Neural cell (in vitro differentiated cells): Measurements from ENCODE around the gene FBXO21. TPM values are rescaled to one million over a fixed set of nuclear protein-coding genes. Genes with fewer than 3 reads are reported as not detected.

Experiments
- H2AFZ ChIP-seq: fragments of 200-600, 300-800 bp; sonication (generic), shearing (Covaris generic); 2 replicates; pipeline ENCODE4 v1.6.0; 2014; ENCODE audit warnings: low read depth, mild to moderate bottlenecking, antibody characterized with exemption, low read length, moderate library complexity
- H3F3A ChIP-seq: fragments of 200-600 bp; shearing (Covaris generic); 2 replicates; pipeline ENCODE4 v1.6.1; 2016; ENCODE audit warnings: mild to moderate bottlenecking, moderate library complexity, mixed read lengths, antibody characterized with exemption, low read length; ENCODE audit not compliant: insufficient read depth, poor library complexity, severe bottlenecking
- H3K27ac ChIP-seq: fragments of 200-600, 300-800 bp; sonication (generic), shearing (Covaris generic); 2 replicates; pipeline ENCODE4 v1.5.1; 2014; ENCODE audit warnings: mild to moderate bottlenecking, low read length, moderate library complexity
- H3K27me3 ChIP-seq: fragments of 300-800, 200-600 bp; sonication (generic), shearing (Covaris generic); 2 replicates; pipeline ENCODE4 v1.6.0; 2014; ENCODE audit warnings: mild to moderate bottlenecking, low read depth, low read length, moderate library complexity; ENCODE audit not compliant: insufficient read depth
- H3K36me3 ChIP-seq: fragments of 300-800, 200-600 bp; sonication (generic), shearing (Covaris generic); 2 replicates; pipeline ENCODE4 v1.5.1; 2014; ENCODE audit warnings: mild to moderate bottlenecking, antibody characterized with exemption, low read length, moderate library complexity; ENCODE audit not compliant: insufficient read depth
- H3K4me2 ChIP-seq: fragments of 300-800, 200-600 bp; sonication (generic), shearing (Covaris generic); 2 replicates; pipeline ENCODE4 v1.6.0; 2014; ENCODE audit warnings: mild to moderate bottlenecking, low read length
- H3K4me3 ChIP-seq: fragments of 300-800, 200-600 bp; sonication (generic), shearing (Covaris generic); 2 replicates; pipeline ENCODE4 v1.5.1; 2014; ENCODE audit warnings: mild to moderate bottlenecking, low read length, moderate library complexity
- H3K79me2 ChIP-seq: fragments of 200-600 bp; shearing (Covaris generic); replicated peaks from 2 replicates; pipeline ENCODE4 v1.6.0; 2014; ENCODE audit warnings: mild to moderate bottlenecking, low read length, moderate library complexity; ENCODE audit not compliant: insufficient read depth
- H3K9ac ChIP-seq: fragments of 300-800, 200-600 bp; sonication (generic), shearing (Covaris generic); 2 replicates; pipeline ENCODE4 v1.6.1; 2016; ENCODE audit warnings: mild to moderate bottlenecking, low read length, mixed read lengths
- H3K9me2 ChIP-seq: fragments of 200-600 bp; shearing (Covaris generic); 2 replicates; pipeline ENCODE4 v1.6.1; 2016; ENCODE audit warnings: mild to moderate bottlenecking, low read length, mixed read lengths; ENCODE audit not compliant: insufficient read depth
- H3K9me3 ChIP-seq: fragments of 200-600, 300-800 bp; sonication (generic), shearing (Covaris generic); 2 replicates; pipeline ENCODE4 v1.6.1; 2016; ENCODE audit warnings: mild to moderate bottlenecking, mixed run types, low read length, moderate library complexity, mixed read lengths
- H4K20me1 ChIP-seq: fragments of 200-600 bp; shearing (Covaris generic); 2 replicates; pipeline ENCODE4 v1.6.1; 2016; ENCODE audit warnings: mild to moderate bottlenecking, mixed run types; ENCODE audit not compliant: insufficient read depth
- EP300 ChIP-seq: fragments of 450-650 bp; conservative IDR thresholded peaks from 2 replicates; pipeline ENCODE4 v1.6.1; 2014; ENCODE audit warnings: antibody characterized with exemption, mild to moderate bottlenecking, moderate library complexity; ENCODE audit not compliant: poor library complexity, severe bottlenecking
- EZH2 ChIP-seq: fragments of 200-600, 300-800 bp; shearing (Covaris generic), sonication (generic); IDR thresholded peaks from 2 replicates; pipeline ENCODE4 v1.6.1; 2014; ENCODE audit warnings: antibody characterized with exemption, low read length, borderline replicate concordance, mild to moderate bottlenecking; ENCODE audit not compliant: insufficient read depth, poor library complexity, severe bottlenecking
- MXI1 ChIP-seq: fragments of 450-650 bp; conservative IDR thresholded peaks from 2 replicates; pipeline ENCODE4 v1.6.1; 2014; ENCODE audit warnings: antibody characterized with exemption, mild to moderate bottlenecking; ENCODE audit not compliant: poor library complexity, severe bottlenecking
- POLR2AphosphoS5 ChIP-seq: IDR thresholded peaks from 2 replicates; pipeline ENCODE4 v1.6.1; 2012
- RAD21 ChIP-seq: fragments of 450-650 bp; conservative IDR thresholded peaks from 2 replicates; pipeline ENCODE4 v1.6.1; 2014; ENCODE audit warnings: antibody characterized with exemption, mild to moderate bottlenecking, moderate library complexity
- SMC3 ChIP-seq: fragments of 450-650 bp; conservative IDR thresholded peaks from 2 replicates; pipeline ENCODE4 v1.6.1; 2014; ENCODE audit warnings: antibody characterized with exemption, mild to moderate bottlenecking, moderate library complexity; ENCODE audit not compliant: poor library complexity
- TAF1 ChIP-seq: IDR thresholded peaks from 2 replicates; pipeline ENCODE4 v1.6.1; 2012; ENCODE audit warnings: low read depth
- polyA plus RNA-seq: library from polyadenylated mRNA; depleted of rRNA; stranded (reverse); fragments of >200 nt; gene quantifications from 2 replicates; pipeline ENCODE4 v1.2.3, GENCODE V29; 2014
- TF ChIP-seq, protein P1 (sequence below): IDR thresholded peaks from 2 replicates; pipeline ENCODE4 v1.6.1; 2012; ENCODE audit warnings: borderline replicate concordance
- TF ChIP-seq, protein P2 (sequence below): fragments of 450-650 bp; IDR thresholded peaks from 2 replicates; pipeline ENCODE4 v1.5.1; 2014; ENCODE audit warnings: antibody characterized with exemption, mild to moderate bottlenecking, moderate library complexity; ENCODE audit not compliant: poor library complexity, severe bottlenecking

Gene FBXO21
- polyA plus RNA-seq, 1 donor from 2014 or later: 127 TPM

DNA sequence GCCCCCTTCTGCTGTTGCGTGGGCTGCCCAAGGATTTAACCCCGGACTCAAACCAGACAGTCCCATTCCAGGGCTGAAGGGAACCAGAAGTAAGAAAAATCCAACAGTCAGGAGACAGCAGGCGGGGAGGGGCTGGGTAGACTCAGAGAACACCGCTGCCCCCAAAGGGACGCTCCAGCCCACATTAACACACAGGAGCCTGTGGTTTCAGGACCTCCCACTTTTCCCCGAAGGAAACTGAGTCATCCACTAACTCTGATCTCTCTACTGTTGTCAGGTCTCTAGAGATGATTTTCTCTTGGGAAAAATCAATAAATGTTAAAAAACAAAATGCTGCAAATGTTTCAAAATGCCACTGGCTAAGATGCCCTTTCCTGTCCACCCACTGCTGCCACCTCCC lies 41.6 kb downstream of the FBXO21 start:
- H2AFZ ChIP-seq: no peak overlapping the region
- H4K20me1 ChIP-seq: no peaks in the 10 kb centered on the region
- TF ChIP-seq POLR2AphosphoS5 (no peak), RAD21 (no peak), SMC3 (no peak), TAF1 (no peak), EP300 (no peak), EZH2 (no peak), MXI1 (no peak)
- TF ChIP-seq, protein P1, sequence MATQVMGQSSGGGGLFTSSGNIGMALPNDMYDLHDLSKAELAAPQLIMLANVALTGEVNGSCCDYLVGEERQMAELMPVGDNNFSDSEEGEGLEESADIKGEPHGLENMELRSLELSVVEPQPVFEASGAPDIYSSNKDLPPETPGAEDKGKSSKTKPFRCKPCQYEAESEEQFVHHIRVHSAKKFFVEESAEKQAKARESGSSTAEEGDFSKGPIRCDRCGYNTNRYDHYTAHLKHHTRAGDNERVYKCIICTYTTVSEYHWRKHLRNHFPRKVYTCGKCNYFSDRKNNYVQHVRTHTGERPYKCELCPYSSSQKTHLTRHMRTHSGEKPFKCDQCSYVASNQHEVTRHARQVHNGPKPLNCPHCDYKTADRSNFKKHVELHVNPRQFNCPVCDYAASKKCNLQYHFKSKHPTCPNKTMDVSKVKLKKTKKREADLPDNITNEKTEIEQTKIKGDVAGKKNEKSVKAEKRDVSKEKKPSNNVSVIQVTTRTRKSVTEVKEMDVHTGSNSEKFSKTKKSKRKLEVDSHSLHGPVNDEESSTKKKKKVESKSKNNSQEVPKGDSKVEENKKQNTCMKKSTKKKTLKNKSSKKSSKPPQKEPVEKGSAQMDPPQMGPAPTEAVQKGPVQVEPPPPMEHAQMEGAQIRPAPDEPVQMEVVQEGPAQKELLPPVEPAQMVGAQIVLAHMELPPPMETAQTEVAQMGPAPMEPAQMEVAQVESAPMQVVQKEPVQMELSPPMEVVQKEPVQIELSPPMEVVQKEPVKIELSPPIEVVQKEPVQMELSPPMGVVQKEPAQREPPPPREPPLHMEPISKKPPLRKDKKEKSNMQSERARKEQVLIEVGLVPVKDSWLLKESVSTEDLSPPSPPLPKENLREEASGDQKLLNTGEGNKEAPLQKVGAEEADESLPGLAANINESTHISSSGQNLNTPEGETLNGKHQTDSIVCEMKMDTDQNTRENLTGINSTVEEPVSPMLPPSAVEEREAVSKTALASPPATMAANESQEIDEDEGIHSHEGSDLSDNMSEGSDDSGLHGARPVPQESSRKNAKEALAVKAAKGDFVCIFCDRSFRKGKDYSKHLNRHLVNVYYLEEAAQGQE: no peak
- TF ChIP-seq, protein P2, sequence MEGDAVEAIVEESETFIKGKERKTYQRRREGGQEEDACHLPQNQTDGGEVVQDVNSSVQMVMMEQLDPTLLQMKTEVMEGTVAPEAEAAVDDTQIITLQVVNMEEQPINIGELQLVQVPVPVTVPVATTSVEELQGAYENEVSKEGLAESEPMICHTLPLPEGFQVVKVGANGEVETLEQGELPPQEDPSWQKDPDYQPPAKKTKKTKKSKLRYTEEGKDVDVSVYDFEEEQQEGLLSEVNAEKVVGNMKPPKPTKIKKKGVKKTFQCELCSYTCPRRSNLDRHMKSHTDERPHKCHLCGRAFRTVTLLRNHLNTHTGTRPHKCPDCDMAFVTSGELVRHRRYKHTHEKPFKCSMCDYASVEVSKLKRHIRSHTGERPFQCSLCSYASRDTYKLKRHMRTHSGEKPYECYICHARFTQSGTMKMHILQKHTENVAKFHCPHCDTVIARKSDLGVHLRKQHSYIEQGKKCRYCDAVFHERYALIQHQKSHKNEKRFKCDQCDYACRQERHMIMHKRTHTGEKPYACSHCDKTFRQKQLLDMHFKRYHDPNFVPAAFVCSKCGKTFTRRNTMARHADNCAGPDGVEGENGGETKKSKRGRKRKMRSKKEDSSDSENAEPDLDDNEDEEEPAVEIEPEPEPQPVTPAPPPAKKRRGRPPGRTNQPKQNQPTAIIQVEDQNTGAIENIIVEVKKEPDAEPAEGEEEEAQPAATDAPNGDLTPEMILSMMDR: no peak
- no peaks in the 10 kb centered on the region for H3F3A ChIP-seq
- no peaks in the 10 kb centered on the region for H3K9me2 ChIP-seq
- H3K9me3 ChIP-seq: no peaks in the 10 kb centered on the region
- H3K27me3 ChIP-seq: no peaks in the 10 kb centered on the region
- H3K79me2 ChIP-seq: no peaks in the 10 kb centered on the region
- peaks cover 6% of the 10 kb centered on the region for H3K36me3 ChIP-seq
- no peak overlapping the region for H3K4me2 ChIP-seq
- no peak overlapping the region for H3K9ac ChIP-seq
- no peak overlapping the region for H3K4me3 ChIP-seq
- H3K27ac ChIP-seq: no peak overlapping the region

DNA sequence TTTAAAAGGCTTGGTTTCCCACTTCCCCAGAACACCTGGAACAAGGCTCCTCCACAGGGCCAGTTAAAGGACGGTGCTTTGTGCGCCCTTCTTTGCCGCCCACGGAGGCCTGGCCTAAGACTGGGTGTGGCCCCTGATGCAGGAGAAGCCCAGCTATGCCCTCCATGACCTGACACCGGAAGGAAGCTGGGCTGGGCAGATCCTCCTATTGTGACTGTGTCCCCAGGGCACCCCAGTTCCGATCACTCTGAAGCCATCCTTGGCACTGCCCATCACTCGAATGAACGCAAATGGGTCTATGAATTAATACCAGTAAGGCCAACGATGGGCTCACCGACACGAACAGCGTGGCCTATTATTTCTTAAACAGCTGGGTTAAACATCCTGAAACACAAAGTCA lies 42.6 kb downstream of the FBXO21 start:
- Histone ChIP-seq H3K9me3 (no peaks in the 10 kb centered on the region), H2AFZ (no peak overlapping the region), H3F3A (no peaks in the 10 kb centered on the region), H3K9ac (no peak overlapping the region), H3K36me3 (peaks cover 6% of the 10 kb centered on the region), H3K27me3 (no peaks in the 10 kb centered on the region), H4K20me1 (no peaks in the 10 kb centered on the region), H3K4me2 (no peak overlapping the region), H3K4me3 (no peak overlapping the region), H3K27ac (no peak overlapping the region), H3K9me2 (no peaks in the 10 kb centered on the region), H3K79me2 (no peaks in the 10 kb centered on the region)
- TF ChIP-seq EZH2 (no peak), POLR2AphosphoS5 (no peak), TAF1 (no peak), SMC3 (no peak), MXI1 (no peak), EP300 (no peak), RAD21 (no peak)
- TF ChIP-seq, protein P2: no peak
- TF ChIP-seq, protein P1: no peak
